ENCODE results near the gene PAK5.

The PAK5 gene

DNA sequence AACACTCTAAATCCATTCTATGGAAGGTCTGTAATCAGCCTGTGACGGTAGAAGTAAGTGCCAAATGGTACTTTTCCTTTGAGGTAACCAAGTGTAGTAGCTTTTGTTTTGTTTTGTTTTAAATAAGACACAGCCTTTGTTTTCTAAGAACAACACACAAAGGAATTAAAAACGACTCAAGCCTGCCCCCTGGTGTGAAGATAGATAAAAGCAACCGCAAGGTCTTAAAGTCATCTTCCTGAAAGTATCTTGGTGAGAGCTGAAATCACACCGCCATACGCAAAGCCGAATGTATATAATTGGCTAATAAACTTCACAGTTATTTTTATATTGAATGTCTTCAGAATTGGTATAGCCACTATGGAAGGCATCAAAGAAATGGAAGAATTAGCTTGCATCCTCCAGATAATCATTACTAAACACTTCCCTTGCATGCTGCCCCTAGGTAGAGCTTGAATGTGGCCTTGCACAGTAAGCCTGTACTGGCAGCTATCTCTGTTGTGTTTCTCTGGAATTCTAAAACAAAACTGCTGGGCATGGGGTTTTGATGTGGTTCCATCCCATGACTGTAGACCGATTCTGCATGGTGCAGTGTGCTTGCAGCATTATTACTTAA lies 228.9 kb downstream of the PAK5 start:
- TF ChIP-seq GATA2 (IDR thresholded peaks at IDR 0.05; ENCODE audit: low read depth, low read length) (no peak), GATA3 (IDR thresholded peaks at IDR 0.05; ENCODE audit: low read depth, low read length) (no peak)

DNA sequence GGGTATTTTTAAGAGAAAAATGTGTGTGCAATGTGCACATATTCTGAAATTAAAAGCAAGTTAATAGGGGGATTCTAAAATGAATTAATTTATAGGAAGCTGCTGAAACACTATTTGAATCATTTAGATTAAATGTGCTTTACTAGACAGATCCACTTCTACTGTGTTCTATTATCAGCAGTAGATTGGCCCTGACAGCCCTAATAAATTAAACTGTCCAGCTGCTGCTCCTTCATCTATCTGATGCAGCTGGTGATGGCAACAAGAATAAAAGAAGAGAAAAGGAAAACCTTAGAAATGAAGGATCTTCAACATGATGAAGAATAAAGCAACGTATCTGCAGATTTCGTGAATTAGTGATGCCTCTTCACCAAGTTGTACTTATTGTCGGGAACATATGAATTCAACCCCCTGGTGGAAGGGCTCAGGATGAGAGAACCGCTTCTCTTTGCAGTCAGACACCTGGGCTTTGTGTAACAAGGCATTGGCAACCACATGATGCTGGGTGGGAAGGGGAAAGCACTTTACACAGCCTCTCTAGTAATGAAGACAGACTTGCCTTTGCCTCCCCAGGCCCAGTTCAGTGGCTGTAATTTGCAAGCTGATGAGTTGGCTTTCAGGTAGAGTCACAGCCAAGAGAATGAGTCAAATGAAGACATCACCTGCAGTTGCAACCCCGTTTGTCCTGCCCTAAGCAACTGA lies 230.1 kb downstream of the PAK5 start:
- TF ChIP-seq GATA3 (IDR thresholded peaks at IDR 0.05; ENCODE audit: low read depth, low read length) (0 out of 2 replicates have a peak, but pooled peaks have one; percentile 18), GATA2 (IDR thresholded peaks at IDR 0.05; ENCODE audit: low read depth, low read length) (no peak)

DNA sequence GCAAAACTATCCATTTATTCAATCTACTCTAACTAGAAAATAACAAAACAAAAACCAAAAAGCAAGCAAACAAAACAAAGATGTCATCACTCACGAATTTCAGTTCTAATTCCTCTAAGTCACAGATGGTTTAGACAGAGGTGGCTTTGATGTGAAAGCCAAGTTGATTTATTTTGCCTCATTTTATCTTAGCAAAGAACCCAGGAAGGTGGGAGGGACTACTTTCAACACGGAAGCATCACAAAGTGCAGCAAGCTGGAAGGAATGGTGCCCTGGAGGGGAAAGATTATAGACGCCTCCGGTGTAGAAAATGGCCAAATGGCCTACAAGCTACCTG lies 236.1 kb downstream of the PAK5 start:
- no peak for TF ChIP-seq GATA2 (IDR thresholded peaks at IDR 0.05; ENCODE audit: low read depth, low read length)
- TF ChIP-seq GATA3 (IDR thresholded peaks at IDR 0.05; ENCODE audit: low read depth, low read length), result no peak

DNA sequence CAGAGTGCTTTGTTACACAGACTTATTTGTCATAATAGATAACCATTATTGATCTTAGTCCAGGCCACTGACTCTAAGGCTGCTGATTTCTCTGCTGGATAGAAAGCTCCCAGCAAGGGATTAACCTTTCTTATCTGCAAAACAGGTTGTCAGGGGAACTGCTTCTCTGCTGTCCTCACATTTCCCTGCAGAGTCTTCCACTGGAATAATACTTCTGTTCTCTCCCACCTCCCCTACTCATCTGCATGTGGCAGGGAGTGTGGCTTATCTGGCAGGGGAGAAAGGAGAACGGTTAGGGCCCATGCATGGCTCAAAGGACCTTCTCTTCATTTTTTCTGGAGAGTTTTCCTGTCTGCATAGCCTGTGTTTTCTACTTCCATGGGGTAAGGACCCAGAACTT lies 238.3 kb downstream of the PAK5 start:
- 0 out of 2 replicates have a peak, but pooled peaks have one; percentile 11 for TF ChIP-seq GATA2 (IDR thresholded peaks at IDR 0.05; ENCODE audit: low read depth, low read length)
- no peak for TF ChIP-seq GATA3 (IDR thresholded peaks at IDR 0.05; ENCODE audit: low read depth, low read length)

DNA sequence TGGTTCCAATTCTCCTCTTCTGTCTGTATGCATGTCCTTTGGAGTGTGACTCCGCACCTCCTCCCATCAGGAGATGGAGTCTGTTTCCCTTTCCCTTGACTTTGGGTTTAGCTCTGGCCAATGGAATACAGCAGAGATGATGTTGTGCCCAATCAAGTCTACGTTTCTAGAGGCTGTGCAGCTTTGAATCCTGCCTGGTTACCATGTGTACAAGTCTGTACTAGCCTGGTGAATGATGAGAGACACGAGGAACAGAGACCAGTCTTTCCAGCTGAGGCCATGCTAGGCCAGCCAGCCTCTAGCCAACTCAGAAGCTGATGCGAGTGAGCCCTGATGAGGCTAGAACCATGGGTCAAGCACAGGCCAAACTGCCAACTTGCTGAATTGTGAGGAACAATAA lies 241.3 kb downstream of the PAK5 start:
- TF ChIP-seq GATA3 (IDR thresholded peaks at IDR 0.05; ENCODE audit: low read depth, low read length) (no peak), GATA2 (IDR thresholded peaks at IDR 0.05; ENCODE audit: low read depth, low read length) (no peak)

DNA sequence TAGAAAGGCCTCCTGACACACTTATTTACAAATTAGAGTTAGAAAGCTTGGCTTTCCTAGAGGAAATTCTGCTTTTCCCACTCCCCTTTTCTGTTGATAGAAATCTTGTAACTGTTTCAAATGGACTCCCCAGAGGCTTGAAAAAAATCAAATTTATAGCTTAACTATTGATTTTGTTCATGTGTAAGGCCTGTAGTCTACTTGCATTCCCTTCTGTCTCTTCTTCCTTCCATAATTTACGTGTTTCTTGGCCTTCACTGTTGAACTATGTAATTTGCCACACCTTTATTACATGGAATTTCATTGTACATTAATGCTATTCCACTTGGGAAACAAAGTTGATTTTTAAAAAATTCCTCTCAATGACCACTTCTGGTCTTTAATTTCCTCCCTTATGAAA lies 243.1 kb downstream of the PAK5 start:
- no peak for TF ChIP-seq GATA3 (IDR thresholded peaks at IDR 0.05; ENCODE audit: low read depth, low read length)
- TF ChIP-seq GATA2 (IDR thresholded peaks at IDR 0.05; ENCODE audit: low read depth, low read length), result no peak

DNA sequence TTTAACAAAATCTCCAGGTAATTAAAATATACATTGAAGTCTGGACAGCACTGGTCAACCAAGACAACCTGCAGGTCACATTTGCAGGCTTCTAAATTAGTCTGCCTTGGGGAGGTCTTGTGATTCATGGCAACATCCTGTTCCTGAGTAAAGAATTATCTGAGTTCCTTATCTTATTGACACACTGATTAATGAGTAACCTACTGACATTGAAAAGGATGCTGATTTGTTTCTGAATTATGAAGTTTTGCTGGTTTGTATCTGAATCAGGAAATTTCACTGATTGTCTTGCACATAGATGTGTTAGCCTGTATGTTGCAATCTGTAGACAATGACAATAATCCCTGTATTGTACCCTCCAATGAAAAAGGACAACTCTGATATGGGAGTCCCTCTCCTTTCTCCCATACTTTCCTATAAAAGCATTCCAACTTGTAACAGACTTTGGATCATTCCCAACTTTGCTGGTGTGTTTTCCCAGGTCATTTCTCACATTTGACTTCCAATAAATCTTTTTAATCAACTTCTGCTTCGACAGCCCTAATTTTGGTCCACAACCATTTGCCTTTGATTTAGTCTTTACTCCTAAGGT lies 244.5 kb downstream of the PAK5 start:
- no peak for TF ChIP-seq GATA2 (IDR thresholded peaks at IDR 0.05; ENCODE audit: low read depth, low read length)
- TF ChIP-seq GATA3 (IDR thresholded peaks at IDR 0.05; ENCODE audit: low read depth, low read length), result no peak

DNA sequence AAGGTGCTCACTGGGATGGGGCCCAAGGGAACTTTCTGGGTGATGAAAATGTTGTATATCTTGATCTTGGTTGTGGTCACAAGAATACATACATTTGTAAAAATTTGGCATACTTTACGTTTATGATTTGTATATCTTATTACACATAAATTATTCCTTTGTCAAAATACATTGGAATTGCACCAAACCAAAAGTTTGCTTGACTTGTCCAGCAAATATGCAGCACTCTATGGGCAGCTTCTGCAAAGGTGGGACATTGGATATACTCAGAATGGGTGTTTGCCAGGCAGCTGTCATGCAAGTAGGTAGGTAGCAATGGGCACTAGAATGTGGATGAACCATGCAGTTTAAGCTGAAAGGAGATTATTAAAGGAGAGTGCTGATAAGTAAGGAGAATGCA lies 246.5 kb downstream of the PAK5 start:
- TF ChIP-seq GATA3 (IDR thresholded peaks at IDR 0.05; ENCODE audit: low read depth, low read length), result no peak
- TF ChIP-seq GATA2 (IDR thresholded peaks at IDR 0.05; ENCODE audit: low read depth, low read length), result no peak

DNA sequence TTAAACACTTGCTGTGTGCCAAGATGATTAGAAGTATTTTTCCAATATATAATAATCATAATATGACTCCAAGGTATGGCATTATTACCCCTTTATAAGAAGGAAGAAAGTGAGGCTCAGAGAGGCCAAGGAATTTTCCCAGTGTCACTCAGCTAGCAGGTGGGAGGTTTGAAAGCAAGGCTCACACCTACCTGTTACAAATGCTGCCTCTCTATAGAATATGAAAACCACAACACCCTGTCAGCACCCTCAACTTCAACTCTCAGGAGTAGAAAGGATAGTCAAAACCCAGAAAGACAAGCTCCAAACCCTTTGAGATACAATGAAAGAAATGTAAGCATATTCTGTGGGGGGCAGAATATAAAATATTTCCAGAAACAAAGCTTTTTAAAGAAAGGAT lies 247.8 kb downstream of the PAK5 start:
- TF ChIP-seq GATA2 (IDR thresholded peaks at IDR 0.05; ENCODE audit: low read depth, low read length), result no peak
- TF ChIP-seq GATA3 (IDR thresholded peaks at IDR 0.05; ENCODE audit: low read depth, low read length), result no peak

DNA sequence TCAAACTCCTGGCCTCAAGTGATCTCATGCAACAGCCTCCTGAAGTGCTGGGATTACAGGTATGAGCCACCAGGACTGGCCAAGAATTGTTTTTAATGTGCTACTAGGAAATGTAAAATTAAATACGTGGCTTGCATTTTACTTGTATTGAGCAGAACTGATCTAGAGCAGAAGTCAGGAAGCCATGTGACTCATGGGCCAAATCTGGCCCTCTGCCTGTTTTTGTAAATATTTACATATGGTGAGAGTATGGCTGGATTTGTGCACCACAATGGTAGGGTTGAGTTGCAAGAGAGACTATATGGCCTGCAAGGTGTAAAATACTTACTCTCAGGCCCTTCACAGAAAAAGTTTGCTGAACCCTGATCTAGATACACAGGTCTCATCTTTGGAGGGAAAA lies 248.7 kb downstream of the PAK5 start:
- TF ChIP-seq GATA3 (IDR thresholded peaks at IDR 0.05; ENCODE audit: low read depth, low read length) (no peak), GATA2 (IDR thresholded peaks at IDR 0.05; ENCODE audit: low read depth, low read length) (no peak)

DNA sequence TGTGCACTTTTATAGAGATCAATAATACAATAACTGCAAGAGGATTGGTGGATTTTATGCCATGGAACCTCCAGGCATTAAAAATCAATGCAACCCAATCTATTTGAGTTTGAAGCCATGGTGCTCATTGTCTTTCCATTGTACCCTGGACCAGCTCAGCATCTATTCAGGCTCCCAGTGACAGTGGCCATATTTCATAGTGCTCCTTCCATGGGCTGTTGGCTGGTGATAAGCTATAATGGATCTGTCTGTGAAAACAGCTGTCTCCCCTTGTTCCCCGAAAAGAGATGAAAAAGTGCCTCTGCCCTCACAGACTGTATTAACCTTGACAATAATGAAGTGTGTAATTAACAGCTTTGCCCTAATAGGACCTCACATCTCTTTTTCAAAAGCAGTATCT lies 250.2 kb downstream of the PAK5 start:
- TF ChIP-seq GATA3 (IDR thresholded peaks at IDR 0.05; ENCODE audit: low read depth, low read length), result no peak
- no peak for TF ChIP-seq GATA2 (IDR thresholded peaks at IDR 0.05; ENCODE audit: low read depth, low read length)

DNA sequence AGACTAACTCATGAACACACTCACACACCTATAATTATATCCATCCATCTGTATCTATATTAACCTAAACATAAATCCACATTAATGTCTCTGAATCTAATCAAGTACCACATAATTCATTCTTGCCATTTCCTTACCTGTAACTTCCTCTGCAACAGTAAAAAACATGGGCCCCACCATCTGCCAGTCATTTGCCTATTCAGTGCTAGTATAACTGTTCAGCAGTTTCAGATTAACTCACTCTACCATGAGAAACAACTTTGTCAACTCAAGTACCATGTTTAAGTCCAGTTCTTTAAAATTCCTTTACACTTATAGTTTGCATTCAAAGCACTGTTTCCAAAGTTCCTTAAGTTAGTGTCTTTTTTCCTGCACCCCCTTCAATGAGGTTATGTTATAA lies 255.7 kb downstream of the PAK5 start:
- TF ChIP-seq GATA2 (IDR thresholded peaks at IDR 0.05; ENCODE audit: low read depth, low read length), result no peak
- TF ChIP-seq GATA3 (IDR thresholded peaks at IDR 0.05; ENCODE audit: low read depth, low read length), result no peak

DNA sequence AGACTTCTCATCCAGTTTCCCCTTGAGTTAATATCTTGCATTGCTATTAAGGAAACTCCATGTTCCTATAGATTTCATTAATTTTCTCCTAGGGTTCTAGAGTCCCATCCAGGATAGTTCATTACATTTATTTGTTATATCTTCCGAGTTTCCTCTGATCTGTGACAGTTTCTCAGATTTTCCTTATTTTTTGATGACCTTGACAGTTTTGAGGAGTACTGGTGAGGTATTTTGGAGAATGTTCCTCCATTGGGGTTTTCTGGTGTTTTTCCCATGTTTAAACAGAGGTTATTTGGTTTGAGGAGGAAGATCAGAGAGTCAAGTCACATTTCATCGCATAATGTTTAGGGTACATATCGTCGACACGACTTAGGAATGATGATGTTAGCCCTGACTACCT lies 256.7 kb downstream of the PAK5 start:
- TF ChIP-seq GATA3 (IDR thresholded peaks at IDR 0.05; ENCODE audit: low read depth, low read length) (no peak), GATA2 (IDR thresholded peaks at IDR 0.05; ENCODE audit: low read depth, low read length) (no peak)

DNA sequence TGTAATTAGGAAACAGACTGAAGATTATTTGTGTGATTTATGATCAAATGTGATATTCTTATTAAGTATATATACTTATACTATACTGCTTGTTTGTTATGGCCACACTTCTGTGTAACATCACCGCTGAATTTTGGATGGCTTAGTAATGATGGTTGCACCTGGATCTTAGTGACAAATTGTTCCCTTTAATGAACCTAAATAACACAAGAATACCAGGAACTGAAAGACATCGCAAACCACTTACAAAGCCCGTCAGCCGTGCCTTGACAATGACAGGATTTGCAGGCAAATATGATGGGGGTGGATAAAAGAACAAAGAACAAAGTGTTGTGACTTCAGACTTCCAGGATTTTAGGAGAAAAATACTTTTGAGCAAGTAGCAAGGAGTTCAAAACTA lies 257.4 kb downstream of the PAK5 start:
- no peak for TF ChIP-seq GATA2 (IDR thresholded peaks at IDR 0.05; ENCODE audit: low read depth, low read length)
- TF ChIP-seq GATA3 (IDR thresholded peaks at IDR 0.05; ENCODE audit: low read depth, low read length), result no peak

DNA sequence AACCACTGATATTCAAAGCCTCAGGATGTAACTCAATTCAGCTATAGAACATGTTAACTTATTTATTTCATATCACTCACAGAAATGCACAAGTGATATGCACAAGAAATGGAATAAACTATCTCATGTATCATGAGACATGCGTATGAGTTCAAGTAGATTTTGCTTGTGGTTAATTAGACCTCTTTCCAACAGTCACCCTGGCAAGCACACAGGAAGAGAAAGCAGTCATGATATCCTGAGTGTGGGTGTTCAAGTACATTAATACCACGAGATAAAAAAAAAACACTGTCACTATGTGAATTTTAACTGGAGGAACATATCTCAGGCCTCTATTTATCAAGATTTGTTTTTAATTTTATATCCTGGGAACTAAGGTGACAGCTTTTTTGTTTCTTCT lies 260.3 kb downstream of the PAK5 start:
- TF ChIP-seq GATA2 (IDR thresholded peaks at IDR 0.05; ENCODE audit: low read depth, low read length) (no peak), GATA3 (IDR thresholded peaks at IDR 0.05; ENCODE audit: low read depth, low read length) (no peak)

Data from SH-SY5Y (cell line).